SH-SY5Y (cell line): Measurements from ENCODE around the gene CDK7.

Source experiments
- GATA2 ChIP-seq: IDR thresholded peaks from 2 replicates; pipeline ENCODE4 v1.6.1; 2011; ENCODE audit warnings: mild to moderate bottlenecking, low read depth, low read length
- GATA3 ChIP-seq: IDR thresholded peaks from 2 replicates; pipeline ENCODE4 v1.6.1; 2011; ENCODE audit warnings: low read depth, mild to moderate bottlenecking, low read length, moderate library complexity

GRCh38 chr5:69326365-69326764, 91.7 kb downstream of the CDK7 start:
- no peak for TF ChIP-seq GATA3
- TF ChIP-seq GATA2 = no peak
